Osteoblast (primary cell): ENCODE measurements around the gene MB21D2. TPM values are rescaled to one million over a fixed set of nuclear protein-coding genes. Genes with fewer than 3 reads are reported as not detected.

Source experiments
- DNase-seq: peaks from one replicate; pipeline ENCODE4 v3.0.0; 2011; ENCODE audit warnings: low spot score, mixed read lengths; ENCODE audit not compliant: insufficient read length; ENCODE audit errors: missing footprints
- H2AFZ ChIP-seq: 2 replicates; pipeline ENCODE4 v1.6.0; 2011; ENCODE audit warnings: mild to moderate bottlenecking, low read length
- H3K27ac ChIP-seq: 2 replicates; pipeline ENCODE4 v1.5.1; 2011; ENCODE audit warnings: mild to moderate bottlenecking, low read depth, low read length, moderate library complexity
- H3K27me3 ChIP-seq: 2 replicates; pipeline ENCODE4 v1.6.0; 2012; ENCODE audit warnings: mild to moderate bottlenecking, control low read depth, inconsistent platforms, low read length, moderate library complexity; ENCODE audit not compliant: insufficient read depth
- H3K36me3 ChIP-seq: 2 replicates; pipeline ENCODE4 v1.5.1; 2011; ENCODE audit warnings: mild to moderate bottlenecking, low read length, control low read depth, moderate library complexity; ENCODE audit not compliant: insufficient read depth
- H3K4me1 ChIP-seq: 2 replicates; pipeline ENCODE4 v1.5.1; 2011; ENCODE audit warnings: mild to moderate bottlenecking, low read length, control low read depth, moderate library complexity; ENCODE audit not compliant: insufficient read depth
- H3K4me2 ChIP-seq: 2 replicates; pipeline ENCODE4 v1.6.0; 2011; ENCODE audit warnings: mild to moderate bottlenecking, low read length; ENCODE audit not compliant: insufficient read depth
- H3K4me3 ChIP-seq: fragments of 200-600 bp; sonication (generic); 3 replicates; pipeline ENCODE4 v1.5.1; 2012; ENCODE audit warnings: mild to moderate bottlenecking, low read length, inconsistent platforms; ENCODE audit not compliant: insufficient read depth
- H3K79me2 ChIP-seq: 2 replicates; pipeline ENCODE4 v1.6.0; 2012; ENCODE audit warnings: mild to moderate bottlenecking, low read length, control low read depth, inconsistent platforms; ENCODE audit not compliant: insufficient read depth
- H3K9me3 ChIP-seq: 2 replicates; pipeline ENCODE4 v1.5.1; 2011; ENCODE audit warnings: low read depth, low read length, control low read depth
- H4K20me1 ChIP-seq: 2 replicates; pipeline ENCODE4 v1.6.0; 2012; ENCODE audit warnings: mild to moderate bottlenecking, low read length, control low read depth; ENCODE audit not compliant: insufficient read depth
- total RNA-seq: library from RNA; depleted of rRNA; stranded (reverse); fragments of >200 nt; gene quantifications from 2 replicates; pipeline ENCODE4 v1.2.3, GENCODE V29; 2012
- TF ChIP-seq, protein P1 (sequence below): IDR thresholded peaks from 2 replicates; pipeline ENCODE4 v1.5.1; 2011; ENCODE audit warnings: mild to moderate bottlenecking, low read depth, low read length, moderate library complexity; ENCODE audit errors: extremely low read depth

MB21D2 gene
- total RNA-seq, 1 donor: 6.5 TPM

DNA sequence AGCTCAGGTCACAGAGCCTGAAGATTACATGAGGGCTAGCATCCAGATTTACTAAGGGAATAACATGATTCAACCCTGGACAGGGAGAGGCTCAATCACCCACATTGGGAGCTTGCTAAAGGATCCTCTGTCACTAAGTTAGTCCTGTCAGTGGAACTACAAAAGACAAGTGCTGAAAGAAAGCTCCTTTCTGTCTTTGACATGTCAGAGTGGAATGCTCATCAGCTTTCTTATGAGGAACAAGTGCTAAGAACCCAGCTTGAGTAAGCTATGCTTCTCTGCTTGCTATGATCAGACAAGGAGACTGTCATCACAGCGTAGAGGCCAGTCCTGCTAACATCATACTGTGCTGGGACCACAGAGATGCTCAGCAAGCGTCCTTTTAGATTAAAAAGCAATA is 74.5 kb downstream of the MB21D2 start:
- TF ChIP-seq, protein P1, sequence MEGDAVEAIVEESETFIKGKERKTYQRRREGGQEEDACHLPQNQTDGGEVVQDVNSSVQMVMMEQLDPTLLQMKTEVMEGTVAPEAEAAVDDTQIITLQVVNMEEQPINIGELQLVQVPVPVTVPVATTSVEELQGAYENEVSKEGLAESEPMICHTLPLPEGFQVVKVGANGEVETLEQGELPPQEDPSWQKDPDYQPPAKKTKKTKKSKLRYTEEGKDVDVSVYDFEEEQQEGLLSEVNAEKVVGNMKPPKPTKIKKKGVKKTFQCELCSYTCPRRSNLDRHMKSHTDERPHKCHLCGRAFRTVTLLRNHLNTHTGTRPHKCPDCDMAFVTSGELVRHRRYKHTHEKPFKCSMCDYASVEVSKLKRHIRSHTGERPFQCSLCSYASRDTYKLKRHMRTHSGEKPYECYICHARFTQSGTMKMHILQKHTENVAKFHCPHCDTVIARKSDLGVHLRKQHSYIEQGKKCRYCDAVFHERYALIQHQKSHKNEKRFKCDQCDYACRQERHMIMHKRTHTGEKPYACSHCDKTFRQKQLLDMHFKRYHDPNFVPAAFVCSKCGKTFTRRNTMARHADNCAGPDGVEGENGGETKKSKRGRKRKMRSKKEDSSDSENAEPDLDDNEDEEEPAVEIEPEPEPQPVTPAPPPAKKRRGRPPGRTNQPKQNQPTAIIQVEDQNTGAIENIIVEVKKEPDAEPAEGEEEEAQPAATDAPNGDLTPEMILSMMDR: no peak
- Histone ChIP-seq H3K27ac (no peak overlapping the region), H3K27me3 (no peaks in the 10 kb centered on the region), H3K9me3 (no peaks in the 10 kb centered on the region), H3K4me2 (no peak overlapping the region), H3K36me3 (no peaks in the 10 kb centered on the region), H3K4me3 (no peak overlapping the region), H4K20me1 (peaks cover 19% of the 10 kb centered on the region), H3K4me1 (peaks cover 14% of the 10 kb centered on the region), H2AFZ (no peak overlapping the region), H3K79me2 (peaks cover 27% of the 10 kb centered on the region)
- no peak for DNase-seq

DNA sequence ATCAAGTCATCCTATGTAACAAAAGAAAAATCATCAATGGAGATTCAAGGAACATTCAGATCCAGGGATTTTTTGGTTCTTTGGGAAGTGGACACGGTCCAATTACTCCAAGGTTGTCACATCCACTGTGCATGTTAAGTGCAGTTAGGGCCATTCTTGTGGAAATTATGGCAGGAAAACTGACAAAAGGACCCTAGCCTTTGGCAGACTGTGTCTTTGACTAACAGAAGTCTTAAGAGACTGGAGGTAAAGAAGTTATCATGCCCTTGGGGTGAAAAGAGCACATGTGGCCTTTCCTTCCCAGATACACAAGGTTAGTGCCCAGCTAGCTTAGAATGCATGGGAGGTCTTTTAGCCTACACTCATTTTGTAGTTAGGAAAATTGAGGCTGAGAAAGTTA is 74.9 kb downstream of the MB21D2 start:
- Histone ChIP-seq H3K36me3 (no peaks in the 10 kb centered on the region), H3K4me2 (no peak overlapping the region), H3K27ac (no peak overlapping the region), H3K4me3 (no peak overlapping the region), H3K9me3 (no peaks in the 10 kb centered on the region), H3K4me1 (peaks cover 10% of the 10 kb centered on the region), H2AFZ (no peak overlapping the region), H3K27me3 (no peaks in the 10 kb centered on the region), H4K20me1 (peaks cover 19% of the 10 kb centered on the region), H3K79me2 (peaks cover 27% of the 10 kb centered on the region)
- DNase-seq: no peak
- TF ChIP-seq, protein P1: no peak

DNA sequence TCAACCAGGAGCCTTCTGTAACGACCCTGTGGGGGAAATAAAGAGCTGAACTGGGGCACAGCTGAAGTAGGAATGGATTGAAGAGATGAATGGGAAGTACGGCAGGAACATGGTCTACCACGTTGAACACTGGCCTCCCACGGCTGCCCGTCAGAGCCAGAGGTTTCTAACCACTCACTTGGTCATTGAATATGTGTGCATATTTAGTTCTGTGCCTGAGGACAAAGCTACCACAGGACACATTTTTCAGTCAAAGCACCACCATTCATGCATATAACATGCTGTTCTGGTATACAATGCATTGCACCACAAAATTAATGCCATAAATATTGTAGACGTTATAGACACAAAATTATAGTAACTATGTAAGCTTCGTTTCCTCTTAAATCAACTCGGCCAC is 75.5 kb downstream of the MB21D2 start:
- H2AFZ ChIP-seq: no peak overlapping the region
- no peak for DNase-seq

DNA sequence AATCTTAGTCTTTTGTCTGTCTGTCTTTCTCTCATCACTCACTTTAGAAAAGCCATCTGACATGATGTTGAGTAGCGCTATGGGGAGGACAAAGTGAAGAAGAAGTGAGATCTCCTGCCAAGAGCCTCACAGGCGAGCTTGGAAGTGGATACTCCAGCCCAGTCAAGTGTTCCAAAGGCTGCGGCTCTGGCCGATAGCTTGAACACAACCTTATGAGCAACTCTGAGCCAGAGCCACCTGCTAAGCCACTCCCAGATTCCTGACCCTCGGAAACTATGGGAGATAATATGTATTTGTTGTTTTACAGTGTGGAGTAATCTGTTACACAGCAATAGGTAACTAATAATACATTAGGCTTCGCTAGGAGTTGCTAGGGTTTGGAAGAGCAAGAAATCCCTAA is 76.2 kb downstream of the MB21D2 start:
- Histone ChIP-seq H3K27me3 (no peaks in the 10 kb centered on the region), H3K4me3 (no peak overlapping the region), H3K9me3 (no peaks in the 10 kb centered on the region), H2AFZ (no peak overlapping the region), H4K20me1 (peaks cover 19% of the 10 kb centered on the region), H3K27ac (no peak overlapping the region), H3K79me2 (peaks cover 17% of the 10 kb centered on the region), H3K4me2 (no peak overlapping the region), H3K4me1 (peaks cover 13% of the 10 kb centered on the region), H3K36me3 (no peaks in the 10 kb centered on the region)
- TF ChIP-seq, protein P1: no peak
- no peak for DNase-seq

More for the DNA sequence above, 75.5 kb downstream of the MB21D2 start:
- Histone ChIP-seq H3K9me3 (no peaks in the 10 kb centered on the region), H3K36me3 (no peaks in the 10 kb centered on the region), H4K20me1 (peaks cover 19% of the 10 kb centered on the region), H3K4me1 (peaks cover 7% of the 10 kb centered on the region), H3K4me2 (no peak overlapping the region), H3K27me3 (no peaks in the 10 kb centered on the region), H3K27ac (no peak overlapping the region), H3K4me3 (no peak overlapping the region), H3K79me2 (peaks cover 22% of the 10 kb centered on the region)
- TF ChIP-seq, protein P1: no peak
